ENCODE data around the gene TMIGD2.

- TF ChIP-seq EZH2 (IDR thresholded peaks at IDR 0.05; ENCODE audit: borderline replicate concordance, insufficient read depth, low read length, poor library complexity, severe bottlenecking) (no peak), CTCF (IDR thresholded peaks at IDR 0.05; ENCODE audit: poor library complexity, severe bottlenecking) (no peak)
Measured at GRCh38 chr19:4297901-4298809, 4.0 kb downstream of the TMIGD2 start.
